ENCODE measurements around the gene PPIC.
"Not testable (repeated sequence)": the region's sequence is repeated elsewhere in the genome, so short reads cannot be mapped to it uniquely, and the experiment has no call there.

The PPIC gene

DNA sequence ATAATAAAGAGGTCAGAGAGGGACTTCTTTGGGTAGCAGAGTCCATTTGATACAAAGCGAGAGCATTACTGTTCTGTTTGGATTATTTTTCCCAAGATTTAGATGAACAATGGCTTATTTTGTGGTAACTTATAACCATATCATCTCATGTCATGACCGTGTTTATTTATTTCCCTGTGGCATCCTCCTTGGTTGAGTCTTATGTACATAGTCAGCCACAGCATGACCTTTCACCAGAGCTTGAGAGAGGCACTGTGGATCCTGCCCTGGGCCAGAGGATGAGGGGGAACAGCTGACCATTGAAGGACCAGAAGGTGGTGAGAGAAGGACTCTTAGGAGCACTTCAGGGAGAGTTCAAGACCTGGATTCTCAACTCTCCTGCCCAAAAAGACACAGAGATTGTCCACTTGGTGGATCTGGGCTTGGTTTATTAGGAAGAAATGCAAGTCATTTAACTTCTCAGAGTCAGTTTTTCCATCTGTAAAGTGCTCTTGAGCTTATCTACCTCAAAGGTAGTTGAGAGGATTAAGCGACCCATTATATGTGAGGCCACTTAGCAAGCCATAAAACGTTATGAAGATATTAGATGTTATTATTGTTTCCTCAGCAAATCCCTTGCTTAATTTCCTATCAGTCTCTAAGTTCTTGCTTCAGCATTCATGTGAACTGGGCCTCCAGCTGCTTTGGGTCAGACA is 51.4 kb downstream of the PPIC start:
- Mint-ChIP-seq H3K4me3 (no peak overlapping the region), H3K4me1 (ENCODE audit: low read depth) (no peaks in the 10 kb centered on the region), H3K27ac (no peak overlapping the region), H3K27me3 (no peaks in the 10 kb centered on the region), H3K9me3 (ENCODE audit: low read depth) (no peaks in the 10 kb centered on the region), H3K36me3 (peaks cover 2% of the 10 kb centered on the region)

- no peak overlapping the region for H3K27ac Mint-ChIP-seq
Observed at GRCh38 chr5:122984425-122984824, 52.1 kb downstream of the PPIC start.

DNA sequence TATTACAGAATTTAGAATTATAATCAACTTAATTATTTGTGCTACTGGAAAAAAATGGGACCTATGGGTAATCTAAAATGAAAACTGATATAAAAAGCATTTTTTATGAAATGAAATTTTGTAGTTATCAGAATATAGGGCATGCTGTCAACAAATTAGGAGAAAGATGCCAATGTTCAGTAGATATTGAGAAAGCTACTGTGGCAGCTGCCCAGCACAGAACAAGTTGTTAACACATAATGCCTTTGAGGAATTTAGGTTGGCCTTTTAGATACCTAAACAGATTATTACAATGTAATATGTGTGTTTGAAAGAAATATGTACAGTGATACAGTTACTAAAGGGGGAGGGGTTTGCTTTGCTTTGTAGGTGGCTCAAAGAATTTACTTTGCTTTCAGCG is 54.1 kb downstream of the PPIC start:
- Mint-ChIP-seq H3K9me3 (ENCODE audit: low read depth) (no peaks in the 10 kb centered on the region), H3K27ac (no peak overlapping the region)

More at GRCh38 chr5:122984425-122984824, 52.1 kb downstream of the PPIC start:
- Mint-ChIP-seq H3K36me3 (peaks cover 2% of the 10 kb centered on the region), H3K4me1 (ENCODE audit: low read depth) (no peaks in the 10 kb centered on the region), H3K27me3 (no peaks in the 10 kb centered on the region), H3K4me3 (no peak overlapping the region), H3K9me3 (ENCODE audit: low read depth) (no peaks in the 10 kb centered on the region)

DNA sequence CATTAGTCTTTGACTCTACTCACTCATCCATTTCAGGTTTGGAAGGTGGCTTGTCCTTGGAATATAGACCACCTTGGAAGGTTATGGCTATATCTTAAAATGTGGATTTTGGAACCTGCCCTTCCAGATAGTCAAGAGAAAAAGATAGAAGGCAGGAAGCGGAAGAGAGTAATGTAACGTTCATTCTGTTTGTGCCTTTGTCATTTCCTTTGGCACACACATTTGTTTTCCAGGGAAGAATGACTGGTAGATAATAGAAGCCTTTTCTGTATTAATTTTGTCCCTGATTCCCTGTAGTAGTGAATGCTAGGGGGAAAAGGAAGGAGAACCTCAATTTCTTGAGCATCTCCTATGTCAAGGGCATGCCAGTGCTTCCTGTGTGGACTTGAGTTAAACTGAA is 54.7 kb downstream of the PPIC start:
- Mint-ChIP-seq H3K4me1 (ENCODE audit: low read depth) (no peaks in the 10 kb centered on the region), H3K27ac (no peak overlapping the region), H3K27me3 (no peaks in the 10 kb centered on the region), H3K9me3 (ENCODE audit: low read depth) (no peaks in the 10 kb centered on the region), H3K36me3 (peaks cover 2% of the 10 kb centered on the region), H3K4me3 (no peak overlapping the region)

More for the DNA sequence above, 54.1 kb downstream of the PPIC start:
- H3K27me3 Mint-ChIP-seq = no peaks in the 10 kb centered on the region
- no peak overlapping the region for H3K4me3 Mint-ChIP-seq
- no peaks in the 10 kb centered on the region for H3K4me1 Mint-ChIP-seq (ENCODE audit: low read depth)
- peaks cover 2% of the 10 kb centered on the region for H3K36me3 Mint-ChIP-seq

DNA sequence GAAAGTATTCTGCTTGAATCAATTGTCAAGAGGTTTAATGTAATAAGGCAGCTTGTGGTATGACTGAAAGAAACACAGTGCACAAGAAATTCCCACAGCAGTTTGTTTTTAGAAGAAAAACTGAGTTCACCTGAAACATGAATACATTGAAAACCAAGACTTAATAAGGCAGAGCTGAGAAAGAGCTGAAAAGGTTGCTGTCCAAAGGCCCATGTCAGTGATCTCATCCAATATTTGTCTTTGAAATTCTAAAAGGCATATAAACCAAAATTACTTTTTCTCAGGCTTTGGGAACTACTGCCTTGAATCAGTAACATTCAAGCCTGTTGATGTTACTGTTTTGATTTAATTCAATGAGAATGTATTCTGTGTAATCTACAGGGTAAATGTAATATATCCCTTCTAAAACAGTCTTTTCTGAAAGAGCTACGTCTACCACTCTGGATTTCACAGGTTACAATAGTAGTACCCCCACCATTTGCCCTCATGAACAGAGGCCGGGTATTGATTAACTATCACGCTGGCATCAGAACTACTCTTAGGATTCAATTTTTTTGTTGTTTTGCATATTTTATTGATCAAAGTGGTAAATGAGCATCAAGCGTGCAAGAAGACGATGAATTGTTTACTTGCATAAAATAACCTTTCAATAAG is 57.8 kb downstream of the PPIC start:
- Mint-ChIP-seq H3K36me3 (peaks cover 2% of the 10 kb centered on the region), H3K27ac (no peak overlapping the region), H3K9me3 (ENCODE audit: low read depth) (no peaks in the 10 kb centered on the region)

DNA sequence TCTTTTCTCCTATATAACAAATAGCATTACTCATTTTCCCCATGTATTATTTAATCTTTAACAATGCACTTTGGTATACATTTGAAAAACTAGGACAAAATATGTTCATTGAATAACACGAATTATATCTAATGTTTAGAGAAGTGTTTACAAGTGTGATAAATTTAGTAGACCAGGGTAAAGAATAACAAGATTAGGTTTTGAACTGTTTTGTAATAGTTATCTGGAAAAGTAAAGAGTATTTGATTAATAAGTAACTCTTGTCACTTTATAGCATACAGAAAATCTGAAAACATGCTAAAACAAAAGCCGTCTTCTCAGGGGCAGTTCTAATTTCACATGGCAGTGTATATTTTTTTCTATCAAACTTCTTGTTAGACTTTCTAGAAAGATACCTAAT is 58.5 kb downstream of the PPIC start:
- Mint-ChIP-seq H3K27ac (no peak overlapping the region), H3K27me3 (no peaks in the 10 kb centered on the region), H3K9me3 (ENCODE audit: low read depth) (no peaks in the 10 kb centered on the region), H3K4me1 (ENCODE audit: low read depth) (no peaks in the 10 kb centered on the region), H3K36me3 (peaks cover 2% of the 10 kb centered on the region), H3K4me3 (no peak overlapping the region)

More for the DNA sequence above, 57.8 kb downstream of the PPIC start:
- Mint-ChIP-seq H3K27me3 (no peaks in the 10 kb centered on the region), H3K4me3 (no peak overlapping the region), H3K4me1 (ENCODE audit: low read depth) (no peaks in the 10 kb centered on the region)

DNA sequence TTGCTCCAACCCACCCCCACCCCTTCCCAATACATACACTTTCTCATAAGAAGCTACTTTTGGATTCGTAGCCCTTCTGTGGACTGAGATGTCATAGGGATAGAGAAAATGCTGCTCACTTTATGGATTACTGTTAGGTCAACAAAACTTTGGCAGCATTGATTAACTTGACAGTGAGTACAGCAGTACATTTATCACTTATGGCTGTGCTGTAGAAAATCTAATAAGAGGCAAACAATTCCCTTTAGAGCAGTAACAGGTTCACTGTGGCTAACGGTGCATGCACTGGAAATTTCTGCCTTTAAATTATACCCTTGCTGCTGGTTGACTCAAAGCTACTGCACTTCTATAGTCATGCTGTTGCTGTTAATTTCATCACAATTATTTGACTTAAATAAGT is 59.2 kb downstream of the PPIC start:
- H3K36me3 Mint-ChIP-seq = peaks cover 2% of the 10 kb centered on the region
- no peaks in the 10 kb centered on the region for H3K4me1 Mint-ChIP-seq (ENCODE audit: low read depth)
- no peak overlapping the region for H3K4me3 Mint-ChIP-seq
- H3K27ac Mint-ChIP-seq = no peak overlapping the region
- no peaks in the 10 kb centered on the region for H3K27me3 Mint-ChIP-seq
- H3K9me3 Mint-ChIP-seq (ENCODE audit: low read depth) = no peaks in the 10 kb centered on the region

GRCh38 chr5:122974251-122974650 is 62.3 kb downstream of the PPIC start:
- H3K27ac Mint-ChIP-seq; H3K36me3 Mint-ChIP-seq; H3K4me3 Mint-ChIP-seq; H3K9me3 Mint-ChIP-seq (ENCODE audit: low read depth); H3K27me3 Mint-ChIP-seq; H3K4me1 Mint-ChIP-seq (ENCODE audit: low read depth): not testable (repeated sequence)

DNA sequence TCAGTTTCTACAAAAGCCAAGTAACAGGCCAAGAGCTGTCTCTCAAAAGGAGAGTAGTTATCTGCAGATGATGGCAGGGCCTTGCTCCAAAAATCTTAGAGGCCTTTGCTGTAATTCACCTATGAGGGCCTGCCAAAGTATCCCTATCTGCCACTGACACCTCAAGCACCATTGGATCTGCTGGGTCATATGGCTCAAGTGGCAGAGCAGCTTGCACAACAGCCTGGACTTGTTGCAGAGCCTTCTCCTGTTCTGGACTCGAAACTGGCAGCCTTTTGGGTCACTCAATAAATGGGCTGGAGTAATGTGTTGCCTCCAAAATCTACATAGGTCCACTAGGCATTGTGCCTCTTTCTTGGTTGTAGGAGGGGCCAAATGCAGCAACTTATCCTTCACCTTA is 62.8 kb downstream of the PPIC start:
- not testable (repeated sequence) for H3K27ac Mint-ChIP-seq; H3K27me3 Mint-ChIP-seq; H3K4me1 Mint-ChIP-seq (ENCODE audit: low read depth); H3K4me3 Mint-ChIP-seq; H3K36me3 Mint-ChIP-seq; H3K9me3 Mint-ChIP-seq (ENCODE audit: low read depth)
